PC-3 (cell line): ENCODE data around the gene NR2C2. TPM values are rescaled to one million over a fixed set of nuclear protein-coding genes. Genes with fewer than 3 reads are reported as not detected.
A peak's percentile ranks its signal among the peaks of the same experiment; 100 is the strongest.

Source experiments
- ATAC-seq: fragments of 200-7000 bp; cut with Tn5 transposase; 2 replicates; pipeline ENCODE4 v1.9.1; 2020; ENCODE audit warnings: mild to moderate bottlenecking, moderate library complexity
- BruUV-seq: library from RNA; stranded (reverse); fragments of 400-500 nt; replicated peaks from 2 replicates; lab custom pipeline; 2021; lab: Mats Ljungman, UMichigan
- CTCF ChIA-PET: fragments of 300-600 bp; sonication (Branson Sonifier 250); formaldehyde crosslinking; loops from one replicate; lab custom pipeline; 2022; ENCODE audit warnings: antibody characterized with exemption; lab: Charles Lee
- POLR2A ChIA-PET: fragments of 300-600 bp; sonication (Branson Sonifier 250); formaldehyde crosslinking; loops from one replicate; lab custom pipeline; 2022; ENCODE audit warnings: antibody characterized with exemption; ENCODE audit not compliant: unreplicated experiment; lab: Charles Lee
- DNase-seq: peaks from one replicate; pipeline ENCODE4 v3.0.0-alpha.2; 2015
- H2AFZ ChIP-seq: fragments of 300-600 bp; sonication (generic); 2 replicates; pipeline ENCODE4 v1.6.0; 2016; ENCODE audit warnings: antibody characterized with exemption, low read length
- H3F3A ChIP-seq: fragments of 300-600 bp; sonication (generic); one replicate; pipeline ENCODE4 v1.6.0; 2017; ENCODE audit warnings: antibody characterized with exemption, low read length, control low read depth, mild to moderate bottlenecking; ENCODE audit not compliant: unreplicated experiment
- H3K27ac ChIP-seq: fragments of 300-600 bp; sonication (generic); 2 replicates; pipeline ENCODE4 v1.5.1; 2016; ENCODE audit warnings: mild to moderate bottlenecking, low read length
- H3K27me3 ChIP-seq: fragments of 300-600 bp; sonication (generic); 2 replicates; pipeline ENCODE4 v1.6.1; 2016; ENCODE audit warnings: low read length, mixed read lengths
- H3K36me3 ChIP-seq: fragments of 300-600 bp; sonication (generic); 2 replicates; pipeline ENCODE4 v1.6.1; 2016; ENCODE audit warnings: low read depth, mixed run types, low read length, mixed read lengths
- H3K4me1 ChIP-seq: fragments of 300-600 bp; sonication (generic); 2 replicates; pipeline ENCODE4 v1.5.1; 2016; ENCODE audit warnings: low read length; ENCODE audit not compliant: insufficient read depth
- H3K4me2 ChIP-seq: fragments of 300-600 bp; sonication (generic); 2 replicates; pipeline ENCODE4 v1.6.0; 2016; ENCODE audit warnings: low read length
- H3K4me3 ChIP-seq: fragments of 300-600 bp; sonication (generic); 2 replicates; pipeline ENCODE4 v1.5.1; 2016; ENCODE audit warnings: mild to moderate bottlenecking, low read length, mixed read lengths
- H3K79me2 ChIP-seq: fragments of 300-600 bp; sonication (generic); 2 replicates; pipeline ENCODE4 v1.6.1; 2017; ENCODE audit warnings: low read length, mixed read lengths
- H3K9ac ChIP-seq: fragments of 300-600 bp; sonication (generic); 2 replicates; pipeline ENCODE4 v1.6.0; 2016; ENCODE audit warnings: mild to moderate bottlenecking, low read length
- H3K9me2 ChIP-seq: fragments of 300-600 bp; sonication (generic); replicated peaks from 2 replicates; pipeline ENCODE4 v1.6.1; 2016; ENCODE audit warnings: mixed run types, low read length, mixed read lengths
- H3K9me3 ChIP-seq: fragments of 300-600 bp; sonication (generic); 2 replicates; pipeline ENCODE4 v1.6.1; 2016; ENCODE audit warnings: low read length, mixed read lengths
- H4K20me1 ChIP-seq: fragments of 300-600 bp; sonication (generic); 2 replicates; pipeline ENCODE4 v1.6.1; 2016; ENCODE audit warnings: low read length, mixed read lengths
- CTCF ChIP-seq: fragments of 300-600 bp; sonication (generic); conservative IDR thresholded peaks from 2 replicates; pipeline ENCODE4 v1.5.1; 2017; ENCODE audit warnings: antibody characterized with exemption, low read depth, mild to moderate bottlenecking, low read length
- EZH2 ChIP-seq: fragments of 300-600 bp; sonication (generic); IDR thresholded peaks from one replicate; pipeline ENCODE4 v1.6.1; 2017; ENCODE audit warnings: antibody characterized with exemption, mild to moderate bottlenecking, low read length; ENCODE audit not compliant: unreplicated experiment
- EZH2phosphoT487 ChIP-seq: fragments of 300-600 bp; sonication (generic); IDR thresholded peaks from 2 replicates; pipeline ENCODE4 v1.6.1; 2018; ENCODE audit warnings: mild to moderate bottlenecking, antibody characterized with exemption, low read length, borderline replicate concordance
- intact Hi-C: fragments of 100-400 bp; cut with micrococcal nuclease; formaldehyde crosslinking; loops from 2 replicates; pipeline ENCODE4 v1.9.0; 2023
- total RNA-seq: library from RNA; depleted of rRNA; stranded (reverse); fragments of >200 nt; gene quantifications from 2 replicates; pipeline ENCODE4 v1.2.3, GENCODE V29; 2014

The NR2C2 gene
- total RNA-seq, 1 experiment from 2014 or later, result 21.9 TPM

DNA sequence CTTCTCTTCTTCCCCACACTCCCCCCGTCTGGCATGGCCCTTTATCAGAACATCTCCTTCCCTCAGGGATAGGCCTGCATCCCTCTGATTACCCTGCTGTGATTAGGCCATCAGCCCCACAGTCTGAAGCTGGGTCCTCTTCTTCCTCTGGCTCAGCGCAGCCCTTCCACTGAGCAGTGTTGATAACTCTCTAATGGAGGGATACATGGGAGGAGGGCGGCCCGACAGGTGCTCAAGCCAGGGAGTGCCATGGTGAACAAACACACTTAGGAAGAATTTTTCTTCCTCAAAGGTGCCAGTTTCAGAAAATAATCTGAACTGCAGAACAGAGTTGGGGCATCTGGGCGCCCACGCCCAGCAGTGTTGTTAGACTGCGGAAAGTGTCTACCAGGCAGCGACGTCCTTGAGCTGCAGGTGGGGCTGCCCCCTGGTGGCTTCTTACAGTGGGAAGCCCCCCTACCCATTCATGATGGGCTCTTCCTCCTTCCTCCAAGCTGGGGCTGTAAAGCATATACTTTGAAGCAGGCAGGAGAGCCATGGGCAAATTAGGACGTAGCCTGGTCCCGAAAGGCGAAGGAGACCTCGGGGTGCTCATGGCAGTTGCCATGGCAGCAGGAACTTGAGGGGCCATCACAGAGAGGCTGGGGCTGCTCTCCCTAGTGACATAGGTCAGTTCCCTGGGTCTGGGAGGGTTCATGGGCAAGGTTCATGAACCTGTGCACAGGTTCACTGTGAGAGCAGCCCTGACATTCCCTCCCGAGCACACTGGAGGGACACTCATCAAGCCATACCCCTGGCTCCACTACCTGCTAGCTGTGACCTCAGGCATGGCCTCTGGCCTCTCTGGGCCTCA lies 33.2 kb upstream of the NR2C2 start:
- ATAC-seq, result no peak
- no peak overlapping the region for H2AFZ ChIP-seq
- POLR2A ChIA-PET, result no interaction called here
- no peaks in the 10 kb centered on the region for H3K9me3 ChIP-seq
- CTCF ChIA-PET, result no interaction called here
- BruUV-seq, result no TSS peak
- H3F3A ChIP-seq, result no peaks in the 10 kb centered on the region
- H3K9me2 ChIP-seq, result no peaks in the 10 kb centered on the region
- DNase-seq, result no peak
- no peak overlapping the region for H3K4me3 ChIP-seq
- no peaks in the 10 kb centered on the region for H3K79me2 ChIP-seq
- no peak overlapping the region for H3K9ac ChIP-seq
- H3K4me2 ChIP-seq, result no peak overlapping the region
- H3K36me3 ChIP-seq, result no peaks in the 10 kb centered on the region
- H4K20me1 ChIP-seq, result no peaks in the 10 kb centered on the region
- no peaks in the 10 kb centered on the region for H3K4me1 ChIP-seq
- H3K27me3 ChIP-seq, result peaks cover 73% of the 10 kb centered on the region
- intact Hi-C loops, result no loop called here
- no peak overlapping the region for H3K27ac ChIP-seq
- 0 out of 2 replicates have a peak, but pooled peaks have one; percentile 18 for TF ChIP-seq CTCF
- no peak for TF ChIP-seq EZH2phosphoT487

- Histone ChIP-seq H3K4me1 (no peaks in the 10 kb centered on the region), H2AFZ (no peak overlapping the region), H3K9ac (no peak overlapping the region), H3K27me3 (peaks cover 68% of the 10 kb centered on the region), H3K9me2 (no peaks in the 10 kb centered on the region), H4K20me1 (no peaks in the 10 kb centered on the region), H3F3A (no peaks in the 10 kb centered on the region), H3K36me3 (no peaks in the 10 kb centered on the region), H3K79me2 (no peaks in the 10 kb centered on the region), H3K27ac (no peak overlapping the region), H3K9me3 (no peaks in the 10 kb centered on the region), H3K4me2 (no peak overlapping the region), H3K4me3 (no peak overlapping the region)
- ChIA-PET POLR2A (no interaction called here), CTCF (no interaction called here)
- TF ChIP-seq CTCF (no peak), EZH2phosphoT487 (no peak), EZH2 (no peak)
- DNase-seq (no peak), ATAC-seq (no peak)
- intact Hi-C loops, result no loop called here
- BruUV-seq, result no TSS peak
These were observed 32.6 kb upstream of the NR2C2 start for GRCh38 chr3:14914779-14915117.

- Histone ChIP-seq H3K9me2 (no peaks in the 10 kb centered on the region), H3K27ac (no peak overlapping the region), H3K4me2 (no peak overlapping the region), H3K9me3 (no peaks in the 10 kb centered on the region), H3K79me2 (no peaks in the 10 kb centered on the region), H3K4me1 (peaks cover under 1% of the 10 kb centered on the region), H2AFZ (no peak overlapping the region), H3F3A (no peaks in the 10 kb centered on the region), H3K4me3 (no peak overlapping the region), H3K27me3 (peaks cover 58% of the 10 kb centered on the region), H3K9ac (no peak overlapping the region), H3K36me3 (no peaks in the 10 kb centered on the region), H4K20me1 (no peaks in the 10 kb centered on the region)
- BruUV-seq, result no TSS peak
- ChIA-PET CTCF (no interaction called here), POLR2A (no interaction called here)
- ATAC-seq (no peak), DNase-seq (no peak)
- no peak for TF ChIP-seq EZH2phosphoT487
- TF ChIP-seq EZH2, result no peak
- TF ChIP-seq CTCF, result 0 out of 2 replicates have a peak, but pooled peaks have one; percentile 25
- intact Hi-C loops, result no loop called here
These were observed 31.7 kb upstream of the NR2C2 start for GRCh38 chr3:14915636-14916222.
